ENCODE measurements around the gene RANBP1. TPM values are rescaled to one million over a fixed set of nuclear protein-coding genes. Genes with fewer than 3 reads are reported as not detected.
A peak's percentile ranks its signal among the peaks of the same experiment; 100 is the strongest.

RANBP1 gene
- total and polyA plus RNA-seq, 2 of the 13 experiments (the other 11 are each of a cell fraction or from before 2014, with no cell fraction given), result 181 to 492 TPM

GRCh38 chr22:20116951-20117632 lies 1.2 kb downstream of the RANBP1 start, which contains the start of gene TRMT2A (continued):
- peak; percentile 77 for TF ChIP-seq ZBTB38 (CRISPR knock-in tag; IDR thresholded peaks at IDR 0.05)
- no peak for TF ChIP-seq HNRNPH1 (optimal IDR thresholded peaks at IDR 0.05; ENCODE audit: low read depth, low read length)
- TF ChIP-seq SMARCE1 (IDR thresholded peaks at IDR 0.05; ENCODE audit: borderline replicate concordance), result no peak
- TF ChIP-seq ZNF703 (CRISPR knock-in tag; IDR thresholded peaks at IDR 0.05; ENCODE audit: borderline replicate concordance), result peak; percentile 78; the same call in 1 of the 2 replicates
- TF ChIP-seq ZNF597 (CRISPR knock-in tag; IDR thresholded peaks at IDR 0.05), result no peak
- TF ChIP-seq ZNF839 (CRISPR knock-in tag; IDR thresholded peaks at IDR 0.05; ENCODE audit: borderline replicate concordance), result no peak
- no peak for TF ChIP-seq ZNF850 (CRISPR knock-in tag; conservative IDR thresholded peaks at IDR 0.05)
- TF ChIP-seq ZBTB10 (CRISPR knock-in tag; IDR thresholded peaks at IDR 0.05; ENCODE audit: borderline replicate concordance), result peak; percentile 21; the same call in 1 of the 2 replicates
- TF ChIP-seq ZNF775 (CRISPR knock-in tag; IDR thresholded peaks at IDR 0.05; ENCODE audit: borderline replicate concordance), result no peak
- peak; percentile 86 for TF ChIP-seq SP4 (CRISPR knock-in tag; IDR thresholded peaks at IDR 0.05)
- TF ChIP-seq NFIC (IDR thresholded peaks at IDR 0.05; ENCODE audit: low read length), result no peak
- peak; percentile 99 for TF ChIP-seq SPEN (CRISPR knock-in tag; IDR thresholded peaks at IDR 0.05; ENCODE audit: low read depth)
- peak; percentile 65 for TF ChIP-seq ZMYM4 (CRISPR knock-in tag; IDR thresholded peaks at IDR 0.05)
- TF ChIP-seq ZFP82 (CRISPR knock-in tag; IDR thresholded peaks at IDR 0.05; ENCODE audit: borderline replicate concordance), result 0 out of 2 replicates have a peak, but pooled peaks have one; percentile 65
- peak; percentile 92 for TF ChIP-seq ZHX2 (IDR thresholded peaks at IDR 0.05; ENCODE audit: low read depth)
- no peak for TF ChIP-seq ZHX2 (CRISPR knock-in tag; IDR thresholded peaks at IDR 0.05; ENCODE audit: borderline replicate concordance)
